Caco-2 (cell line): ENCODE data around the gene HPN. TPM values are rescaled to one million over a fixed set of nuclear protein-coding genes. Genes with fewer than 3 reads are reported as not detected.

Source experiments
- BruUV-seq: library from RNA; stranded (reverse); fragments of 400-500 nt; replicated peaks from 2 replicates; lab custom pipeline; 2021; lab: Mats Ljungman, UMichigan
- CTCF ChIA-PET: fragments of 300-600 bp; sonication (Branson Sonifier 250); formaldehyde crosslinking; loops from one replicate; lab custom pipeline; 2022; ENCODE audit warnings: antibody characterized with exemption; lab: Charles Lee
- POLR2A ChIA-PET: fragments of 300-600 bp; sonication (Branson Sonifier 250); formaldehyde crosslinking; loops from one replicate; lab custom pipeline; 2022; ENCODE audit warnings: antibody characterized with exemption; lab: Charles Lee
- DNase-seq, 2 experiments: peaks; one replicate each; pipeline versions ENCODE4 v3.0.0 to v3.0.0-alpha.2; 2020 to 2022
- H3K27me3 ChIP-seq: replicated peaks from 2 replicates; pipeline ENCODE4 v1.6.0; 2011; ENCODE audit warnings: low read length; ENCODE audit not compliant: control insufficient read depth, insufficient read depth
- H3K36me3 ChIP-seq: 2 replicates; pipeline ENCODE4 v1.5.1; 2011; ENCODE audit warnings: low read length; ENCODE audit not compliant: control insufficient read depth, insufficient read depth
- H3K4me1 ChIP-seq: fragments of 250-450 bp; sonication (Bioruptor Pico); 2 replicates; pipeline ENCODE4 v1.5.1; 2020; ENCODE audit warnings: mild to moderate bottlenecking
- H3K4me3 ChIP-seq: 2 replicates; pipeline ENCODE4 v1.5.1; 2011; ENCODE audit warnings: low read depth, mild to moderate bottlenecking, control low read depth, low read length
- H3K9me3 ChIP-seq: fragments of 250-450 bp; sonication (Bioruptor Pico); 2 replicates; pipeline ENCODE4 v1.5.1; 2020; ENCODE audit warnings: mild to moderate bottlenecking, moderate library complexity
- H3K27ac Mint-ChIP-seq: one replicate; pipeline ENCODE4 v1.8.0; 2022; ENCODE audit warnings: mixed read lengths; ENCODE audit not compliant: unreplicated experiment
- H3K27me3 Mint-ChIP-seq: one replicate; pipeline ENCODE4 v1.8.0; 2022; ENCODE audit warnings: mixed read lengths; ENCODE audit not compliant: insufficient read depth, unreplicated experiment
- H3K36me3 Mint-ChIP-seq: one replicate; pipeline ENCODE4 v1.8.0; 2022; ENCODE audit warnings: mild to moderate bottlenecking, mixed read lengths; ENCODE audit not compliant: insufficient read depth, unreplicated experiment
- H3K4me1 Mint-ChIP-seq: one replicate; pipeline ENCODE4 v1.8.0; 2022; ENCODE audit warnings: low read depth, mixed read lengths; ENCODE audit not compliant: unreplicated experiment
- H3K4me3 Mint-ChIP-seq: one replicate; pipeline ENCODE4 v1.8.0; 2022; ENCODE audit warnings: mild to moderate bottlenecking, moderate library complexity, mixed read lengths; ENCODE audit not compliant: unreplicated experiment
- H3K9me3 Mint-ChIP-seq: one replicate; pipeline ENCODE4 v1.8.0; 2022; ENCODE audit warnings: mixed read lengths; ENCODE audit not compliant: unreplicated experiment
- CTCF ChIP-seq, 2 experiments: fragments of 200-600 bp in 1 of 2; IDR thresholded peaks; 1 replicate in 1 of 2; 2 replicates in 1 of 2; pipeline versions ENCODE4 v1.5.1 to v1.8.0; 2011 to 2022; ENCODE audit warnings: antibody characterized with exemption in 1 of 2, control low read depth in 1 of 2, inconsistent platforms in 1 of 2, low read depth in 1 of 2, low read length in 1 of 2, mild to moderate bottlenecking in 1 of 2, moderate library complexity in 1 of 2; ENCODE audit not compliant: insufficient read depth in 1 of 2, severe bottlenecking in 1 of 2, unreplicated experiment in 1 of 2
- intact Hi-C: fragments of 100-400 bp; cut with micrococcal nuclease; formaldehyde crosslinking; loops from one replicate; pipeline ENCODE4 v1.10.0; 2022; ENCODE audit not compliant: unreplicated experiment
- total RNA-seq: library from RNA; stranded (reverse); gene quantifications from 2 replicates; pipeline ENCODE4 v1.2.3, GENCODE V29; 2022

The HPN gene
- total RNA-seq, 1 experiment from 2014 or later: 20.8 TPM

DNA sequence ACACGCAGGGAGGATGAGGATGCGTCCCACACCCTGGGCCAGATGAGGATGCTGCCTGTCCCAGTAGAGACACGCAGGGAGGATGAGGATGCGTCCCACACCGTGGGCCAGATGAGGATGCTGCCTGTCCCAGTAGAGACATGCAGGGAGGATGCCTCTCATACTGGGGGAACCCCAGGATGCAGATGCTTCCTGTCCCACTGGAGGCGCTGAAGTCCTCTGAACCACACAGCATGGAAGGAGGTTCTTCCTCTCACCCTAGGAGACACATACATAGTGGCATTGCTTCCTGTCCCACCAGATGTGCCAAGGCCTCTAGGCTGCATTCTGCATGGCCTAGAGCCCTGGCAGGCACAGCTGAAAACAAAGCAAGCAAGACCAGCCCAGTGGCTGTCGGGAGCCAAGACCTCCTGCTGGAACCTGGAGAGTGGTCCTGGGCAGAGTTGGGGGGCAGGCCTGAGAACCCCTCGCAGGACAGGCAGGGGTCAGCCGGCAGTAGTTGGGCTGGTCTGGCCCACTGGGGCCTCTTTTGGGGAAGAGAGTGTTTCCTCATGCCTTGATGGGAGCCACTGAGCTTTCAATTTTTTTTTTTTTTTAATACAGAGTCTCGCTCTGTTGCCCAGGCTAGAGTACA lies 4.3 kb downstream of the HPN start:
- H3K4me3 ChIP-seq: no peak overlapping the region
- peaks cover 26% of the 10 kb centered on the region for H3K4me1 ChIP-seq
- H3K27me3 ChIP-seq: no peaks in the 10 kb centered on the region
- no peak overlapping the region for H3K27ac Mint-ChIP-seq
- H3K4me1 Mint-ChIP-seq: peaks cover 18% of the 10 kb centered on the region
- H3K4me3 Mint-ChIP-seq: no peak overlapping the region
- H3K9me3 Mint-ChIP-seq: no peaks in the 10 kb centered on the region
- H3K9me3 ChIP-seq: no peaks in the 10 kb centered on the region
- H3K36me3 ChIP-seq: peaks cover 2% of the 10 kb centered on the region; the same call in 1 of the 2 replicates
- ChIA-PET CTCF (interaction anchor here (1.0 kb wide), 1 partner anchor 10 kb away, joined by 6 read pairs; no protein-coding TSS in a partner anchor), POLR2A (no interaction called here)
- no TSS peak for BruUV-seq
- DNase-seq: no peak
- peaks cover 25% of the 10 kb centered on the region for H3K36me3 Mint-ChIP-seq
- H3K27me3 Mint-ChIP-seq: no peaks in the 10 kb centered on the region
- no peak for TF ChIP-seq CTCF (IDR thresholded peaks at IDR 0.05; ENCODE audit: insufficient read depth in 1 of 2, low read depth in 1 of 2, low read length in 1 of 2, severe bottlenecking in 1 of 2, unreplicated experiment in 1 of 2)
- intact Hi-C loops: loop anchor here (10.0 kb wide), 1 partner anchor 201 kb away; no protein-coding TSS in a partner anchor

DNA sequence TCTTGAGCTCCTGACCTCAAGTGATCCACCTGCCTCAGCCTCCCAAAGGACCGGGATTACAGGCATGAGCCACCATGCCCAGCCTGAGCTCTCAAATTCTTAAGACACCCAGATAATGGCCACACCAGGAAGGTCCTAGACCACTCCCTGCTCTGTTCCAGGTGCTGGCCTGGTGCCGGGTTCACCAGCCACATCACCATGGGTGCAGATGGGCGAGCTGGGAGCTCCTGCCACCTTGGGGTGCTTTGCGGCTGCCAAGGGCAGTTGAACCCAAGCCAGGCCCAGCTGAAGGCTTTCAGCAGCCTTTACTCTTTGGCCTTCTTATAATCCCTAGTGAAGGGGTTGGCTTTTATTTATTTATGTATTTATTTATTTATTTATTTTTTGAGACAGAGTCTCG lies 4.9 kb downstream of the HPN start:
- TF ChIP-seq CTCF (IDR thresholded peaks at IDR 0.05; ENCODE audit: insufficient read depth in 1 of 2, low read depth in 1 of 2, low read length in 1 of 2, severe bottlenecking in 1 of 2, unreplicated experiment in 1 of 2): no peak
- H3K36me3 Mint-ChIP-seq: peaks cover 25% of the 10 kb centered on the region
- DNase-seq: no peak
- no peaks in the 10 kb centered on the region for H3K27me3 Mint-ChIP-seq
- no peak overlapping the region for H3K4me3 ChIP-seq
- H3K27ac Mint-ChIP-seq: no peak overlapping the region
- no peaks in the 10 kb centered on the region for H3K9me3 Mint-ChIP-seq
- ChIA-PET CTCF (interaction anchor here (1.0 kb wide), 1 partner anchor 9 kb away, joined by 6 read pairs; no protein-coding TSS in a partner anchor), POLR2A (no interaction called here)
- H3K4me1 Mint-ChIP-seq: peaks cover 17% of the 10 kb centered on the region
- no peaks in the 10 kb centered on the region for H3K9me3 ChIP-seq
- H3K4me1 ChIP-seq: peaks cover 26% of the 10 kb centered on the region
- no TSS peak for BruUV-seq
- peaks cover 2% of the 10 kb centered on the region; the same call in 1 of the 2 replicates for H3K36me3 ChIP-seq
- no peak overlapping the region for H3K4me3 Mint-ChIP-seq
- H3K27me3 ChIP-seq: no peaks in the 10 kb centered on the region
- intact Hi-C loops: loop anchor here (10.0 kb wide), 1 partner anchor 202 kb away; no protein-coding TSS in a partner anchor

- H3K27ac Mint-ChIP-seq: no peak overlapping the region
- peaks cover 2% of the 10 kb centered on the region; the same call in 1 of the 2 replicates for H3K36me3 ChIP-seq
- ChIA-PET POLR2A (no interaction called here), CTCF (no interaction called here)
- BruUV-seq: no TSS peak
- H3K4me3 Mint-ChIP-seq: no peak overlapping the region
- intact Hi-C loops: loop anchor here (10.0 kb wide), 1 partner anchor 204 kb away; no protein-coding TSS in a partner anchor
- H3K4me1 ChIP-seq: peaks cover 3% of the 10 kb centered on the region; the same call in 1 of the 2 replicates
- H3K9me3 ChIP-seq: no peaks in the 10 kb centered on the region
- no peaks in the 10 kb centered on the region for H3K9me3 Mint-ChIP-seq
- H3K27me3 ChIP-seq: no peaks in the 10 kb centered on the region
- TF ChIP-seq CTCF (IDR thresholded peaks at IDR 0.05; ENCODE audit: insufficient read depth in 1 of 2, low read depth in 1 of 2, low read length in 1 of 2, severe bottlenecking in 1 of 2, unreplicated experiment in 1 of 2): no peak
- no peaks in the 10 kb centered on the region for H3K4me1 Mint-ChIP-seq
- peaks cover 28% of the 10 kb centered on the region for H3K36me3 Mint-ChIP-seq
- H3K4me3 ChIP-seq: no peak overlapping the region
- DNase-seq: no peak
- no peaks in the 10 kb centered on the region for H3K27me3 Mint-ChIP-seq
Observed at GRCh38 chr19:35048911-35049411, 7.4 kb downstream of the HPN start.
